OCI-LY7 (cell line): ENCODE measurements around the gene TRAF6.

Source experiments
- EZH2phosphoT487 ChIP-seq: fragments of 200-600 bp; sonication (generic); IDR thresholded peaks from 2 replicates; pipeline ENCODE4 v1.6.1; 2018; ENCODE audit warnings: low read depth, borderline replicate concordance, mild to moderate bottlenecking, mixed run types, antibody characterized with exemption, low read length, moderate library complexity, mixed read lengths
- TF ChIP-seq, protein P1 (sequence below): fragments of 200-600 bp; sonication (generic); conservative IDR thresholded peaks from 2 replicates; pipeline ENCODE4 v1.5.1; 2014; ENCODE audit warnings: mild to moderate bottlenecking, antibody characterized with exemption, low read length, moderate library complexity, mixed read lengths

DNA sequence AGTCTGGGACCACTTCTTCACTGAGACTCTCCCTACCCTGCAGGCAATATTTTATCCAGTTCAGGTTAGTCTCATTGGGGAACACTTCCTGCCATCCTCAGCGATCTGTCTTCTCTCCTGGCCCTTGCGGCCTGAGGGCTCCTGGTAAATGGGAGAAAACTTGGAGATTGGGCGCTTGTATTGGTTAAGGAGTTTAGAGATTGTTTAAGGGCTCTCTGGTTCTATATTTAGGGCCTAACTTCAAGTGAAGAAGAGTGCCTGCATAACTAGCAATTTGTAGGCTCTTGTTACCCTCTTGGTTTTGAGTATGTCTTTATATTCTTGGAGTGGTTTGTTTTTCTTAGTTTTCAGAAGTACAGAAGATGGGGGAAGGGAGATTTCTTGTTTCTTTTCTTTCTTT lies 72.7 kb downstream of the TRAF6 start:
- TF ChIP-seq, protein P1, sequence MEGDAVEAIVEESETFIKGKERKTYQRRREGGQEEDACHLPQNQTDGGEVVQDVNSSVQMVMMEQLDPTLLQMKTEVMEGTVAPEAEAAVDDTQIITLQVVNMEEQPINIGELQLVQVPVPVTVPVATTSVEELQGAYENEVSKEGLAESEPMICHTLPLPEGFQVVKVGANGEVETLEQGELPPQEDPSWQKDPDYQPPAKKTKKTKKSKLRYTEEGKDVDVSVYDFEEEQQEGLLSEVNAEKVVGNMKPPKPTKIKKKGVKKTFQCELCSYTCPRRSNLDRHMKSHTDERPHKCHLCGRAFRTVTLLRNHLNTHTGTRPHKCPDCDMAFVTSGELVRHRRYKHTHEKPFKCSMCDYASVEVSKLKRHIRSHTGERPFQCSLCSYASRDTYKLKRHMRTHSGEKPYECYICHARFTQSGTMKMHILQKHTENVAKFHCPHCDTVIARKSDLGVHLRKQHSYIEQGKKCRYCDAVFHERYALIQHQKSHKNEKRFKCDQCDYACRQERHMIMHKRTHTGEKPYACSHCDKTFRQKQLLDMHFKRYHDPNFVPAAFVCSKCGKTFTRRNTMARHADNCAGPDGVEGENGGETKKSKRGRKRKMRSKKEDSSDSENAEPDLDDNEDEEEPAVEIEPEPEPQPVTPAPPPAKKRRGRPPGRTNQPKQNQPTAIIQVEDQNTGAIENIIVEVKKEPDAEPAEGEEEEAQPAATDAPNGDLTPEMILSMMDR, result no peak
- TF ChIP-seq EZH2phosphoT487, result no peak
